Neural progenitor cell (in vitro differentiated cells): ENCODE results near the gene CPNE4.

Source experiments
- CTCF ChIP-seq: fragments of 200-600 bp; sonication (generic); IDR thresholded peaks from 2 replicates; pipeline ENCODE4 v1.5.1; 2017; ENCODE audit warnings: antibody characterized with exemption, mild to moderate bottlenecking
- EZH2 ChIP-seq: fragments of 200-600 bp; sonication (generic); IDR thresholded peaks from 2 replicates; pipeline ENCODE4 v1.6.1; 2017; ENCODE audit warnings: antibody characterized with exemption, mild to moderate bottlenecking, moderate library complexity
- EZH2phosphoT487 ChIP-seq: fragments of 200-600 bp; sonication (generic); IDR thresholded peaks from 2 replicates; pipeline ENCODE4 v1.6.1; 2017; ENCODE audit warnings: antibody characterized with exemption

GRCh38 chr3:131699001-131699400, 335.8 kb downstream of the CPNE4 start:
- no peak for TF ChIP-seq CTCF
- no peak for TF ChIP-seq EZH2phosphoT487
- TF ChIP-seq EZH2 = no peak
